Panc1 (cell line): ENCODE data around the gene CTF1.

Experiments
- CTCF ChIP-seq: fragments of 450-650 bp; IDR thresholded peaks from 2 replicates; pipeline ENCODE4 v1.5.1; 2017; ENCODE audit warnings: mild to moderate bottlenecking
- REST ChIP-seq, 2 experiments: IDR thresholded peaks; 2 replicates each; pipeline ENCODE4 v1.6.1; 2011 to 2012; ENCODE audit warnings: low read depth in 2 of 2, control low read depth in 1 of 2, low read length in 1 of 2, mild to moderate bottlenecking in 1 of 2, moderate library complexity in 1 of 2; ENCODE audit not compliant: insufficient read depth in 1 of 2

- TF ChIP-seq CTCF: no peak
- TF ChIP-seq REST (IDR thresholded peaks at IDR 0.05; ENCODE audit: insufficient read depth in 1 of 2, low read depth in 2 of 2, low read length in 1 of 2): no peak
Measured at GRCh38 chr16:30920891-30921290, 24.5 kb downstream of the CTF1 start.
